Muscle of leg (tissue), 11 donors: Measurements from ENCODE around the gene TRA2B. TPM values are rescaled to one million over a fixed set of nuclear protein-coding genes. Genes with fewer than 3 reads are reported as not detected.

ENCODE experiments used
- DNase-seq: peaks from one replicate; pipeline ENCODE4 v3.0.0; 2013
- H3K27ac ChIP-seq: one replicate; pipeline ENCODE4 v1.5.1; 2013; ENCODE audit warnings: mild to moderate bottlenecking, low read length, control low read depth
- H3K27me3 ChIP-seq: one replicate; pipeline ENCODE4 v1.6.1; 2013; ENCODE audit warnings: low read length; ENCODE audit not compliant: control insufficient read depth, insufficient read depth
- H3K36me3 ChIP-seq: one replicate; pipeline ENCODE4 v1.6.1; 2013; ENCODE audit warnings: low read length; ENCODE audit not compliant: control insufficient read depth, insufficient read depth
- H3K4me1 ChIP-seq: one replicate; pipeline ENCODE4 v1.6.1; 2013; ENCODE audit warnings: low read length; ENCODE audit not compliant: control insufficient read depth, insufficient read depth
- H3K4me3 ChIP-seq: one replicate; pipeline ENCODE4 v1.5.1; 2013; ENCODE audit warnings: low read length, control low read depth
- H3K9me3 ChIP-seq: replicated peaks from 2 replicates; pipeline ENCODE4 v1.6.1; 2013; ENCODE audit warnings: low read depth, low read length; ENCODE audit not compliant: control insufficient read depth
- WGBS: methylation state at CpG from one replicate; pipeline ENCODE4 v1.1.5; 2013; ENCODE audit warnings: missing lambda C conversion rate; ENCODE audit not compliant: insufficient coverage; 5-methylcytosine and 5-hydroxymethylcytosine counted together
- polyA plus RNA-seq, 8 donors: library from polyadenylated mRNA; unstranded; fragments of 120-200 nt; gene quantifications; one replicate each; pipeline versions ENCODE4 v1.2.1 to v1.2.3, GENCODE V29; 2013; ENCODE audit warnings: inconsistent platforms in 1 of 8, low replicate concordance in 1 of 8; ENCODE audit not compliant: insufficient read length in 8 of 8, insufficient read depth in 1 of 8
- total RNA-seq: library from RNA; stranded (reverse); fragments of 120-200 nt; gene quantifications from one replicate; pipeline ENCODE4 v1.2.4, GENCODE V29; 2013

The TRA2B gene
- total and polyA plus RNA-seq, 9 donors: 119 to 222 (median 172) TPM

DNA sequence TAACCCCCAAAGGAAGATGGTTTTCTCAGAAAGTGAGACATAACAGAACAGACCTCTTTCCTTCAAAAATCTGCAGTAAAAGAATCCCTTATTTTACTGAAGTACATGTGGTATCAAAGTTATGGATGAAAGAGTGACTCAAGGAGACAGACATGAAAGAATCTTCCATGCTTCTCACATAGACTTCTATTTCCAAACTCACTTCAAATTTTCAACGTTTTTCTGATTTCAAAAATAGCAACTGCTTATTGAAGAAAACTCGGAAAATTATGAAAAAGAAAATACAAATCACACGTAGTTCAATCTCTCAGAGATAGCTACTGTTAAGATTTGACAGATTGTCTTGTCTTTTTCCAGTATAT is 39.8 kb upstream of the TRA2B start:
- no peak for DNase-seq
- no CpG with 5 or more reads among the region's 3 CpGs for WGBS
- no peaks in the 10 kb centered on the region for H3K9me3 ChIP-seq
- no peaks in the 10 kb centered on the region for H3K36me3 ChIP-seq
- peaks cover 4% of the 10 kb centered on the region for H3K27me3 ChIP-seq
- H3K27ac ChIP-seq: no peak overlapping the region
- peaks cover 4% of the 10 kb centered on the region for H3K4me1 ChIP-seq
- H3K4me3 ChIP-seq: no peak overlapping the region

GRCh38 chr3:185976977-185977678 is 39.3 kb upstream of the TRA2B start:
- Histone ChIP-seq H3K27ac (no peak overlapping the region), H3K4me1 (peaks cover 4% of the 10 kb centered on the region), H3K27me3 (peaks cover 3% of the 10 kb centered on the region), H3K4me3 (no peak overlapping the region), H3K36me3 (no peaks in the 10 kb centered on the region), H3K9me3 (no peaks in the 10 kb centered on the region)
- WGBS: no CpG with 5 or more reads among the region's 6 CpGs
- DNase-seq: peak; percentile 63

DNA sequence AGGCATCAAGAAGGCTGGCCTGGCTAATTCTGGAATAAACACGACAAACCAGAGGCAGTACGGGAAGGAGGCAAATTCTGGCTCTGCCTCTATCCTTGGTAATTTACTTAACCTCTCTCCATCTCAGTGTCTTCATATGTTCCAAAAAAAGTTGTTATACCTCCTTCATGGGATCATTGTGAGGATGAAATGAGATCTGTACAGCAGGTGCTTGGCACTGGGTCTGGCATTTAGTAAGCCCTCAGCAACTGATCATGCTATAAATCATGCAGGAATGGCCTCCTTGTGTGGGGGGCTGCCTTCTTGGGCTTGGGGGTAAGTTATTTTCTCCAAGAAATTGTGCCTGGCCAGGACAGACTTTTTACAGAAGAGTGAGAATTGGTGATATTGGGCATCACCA is 38.3 kb upstream of the TRA2B start:
- peaks cover 4% of the 10 kb centered on the region for H3K4me1 ChIP-seq
- no peaks in the 10 kb centered on the region for H3K27me3 ChIP-seq
- peak overlapping the region; percentile 55 for H3K27ac ChIP-seq
- WGBS: no CpG with 5 or more reads among the region's 2 CpGs
- peak; percentile 66 for DNase-seq
- H3K4me3 ChIP-seq: no peak overlapping the region
- H3K9me3 ChIP-seq: no peaks in the 10 kb centered on the region
- H3K36me3 ChIP-seq: no peaks in the 10 kb centered on the region

DNA sequence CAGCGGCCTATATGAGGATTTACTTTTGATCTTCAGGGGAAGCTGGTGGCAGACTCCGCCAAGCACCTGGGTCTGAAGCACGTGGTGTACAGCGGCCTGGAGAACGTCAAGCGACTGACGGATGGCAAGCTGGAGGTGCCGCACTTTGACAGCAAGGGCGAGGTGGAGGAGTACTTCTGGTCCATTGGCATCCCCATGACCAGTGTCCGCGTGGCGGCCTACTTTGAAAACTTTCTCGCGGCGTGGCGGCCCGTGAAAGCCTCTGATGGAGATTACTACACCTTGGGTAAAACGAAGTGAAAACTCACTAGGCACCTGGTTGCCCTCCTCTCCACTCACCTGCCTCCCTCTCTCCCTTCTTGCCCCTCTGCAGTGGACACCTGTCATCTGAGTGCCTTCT is 33.8 kb upstream of the TRA2B start:
- no peak for DNase-seq

DNA sequence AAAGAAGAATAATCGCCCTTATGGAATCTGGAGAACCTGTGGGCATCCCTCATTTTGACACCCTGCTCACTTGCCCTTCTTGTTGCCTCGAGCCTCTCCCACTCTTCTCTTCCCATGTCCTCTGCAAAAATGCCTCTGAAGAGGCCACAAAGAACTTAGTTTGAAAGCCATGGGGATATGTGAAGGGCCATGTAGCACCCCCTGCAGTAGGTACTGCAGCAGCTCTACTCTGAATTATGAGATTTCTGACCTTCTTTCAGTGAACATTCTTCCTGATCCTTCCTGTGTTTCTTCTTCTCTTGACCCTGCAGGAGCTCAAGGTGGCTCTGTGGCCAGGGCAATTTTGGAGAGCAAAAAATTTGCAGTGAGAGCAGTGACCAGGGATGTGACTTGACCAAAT is 30.4 kb upstream of the TRA2B start:
- no peaks in the 10 kb centered on the region for H3K36me3 ChIP-seq
- no peaks in the 10 kb centered on the region for H3K27me3 ChIP-seq
- H3K27ac ChIP-seq: no peak overlapping the region
- H3K4me3 ChIP-seq: no peak overlapping the region
- no peak for DNase-seq
- H3K9me3 ChIP-seq: no peaks in the 10 kb centered on the region
- no peaks in the 10 kb centered on the region for H3K4me1 ChIP-seq
- no CpG with 5 or more reads among the region's 2 CpGs for WGBS

More for the DNA sequence above, 33.8 kb upstream of the TRA2B start:
- Histone ChIP-seq H3K27me3 (no peaks in the 10 kb centered on the region), H3K27ac (no peak overlapping the region), H3K36me3 (no peaks in the 10 kb centered on the region), H3K9me3 (no peaks in the 10 kb centered on the region), H3K4me1 (peaks cover 4% of the 10 kb centered on the region), H3K4me3 (no peak overlapping the region)
- WGBS: 87% methylated on average over 17 of the region's 18 CpGs

DNA sequence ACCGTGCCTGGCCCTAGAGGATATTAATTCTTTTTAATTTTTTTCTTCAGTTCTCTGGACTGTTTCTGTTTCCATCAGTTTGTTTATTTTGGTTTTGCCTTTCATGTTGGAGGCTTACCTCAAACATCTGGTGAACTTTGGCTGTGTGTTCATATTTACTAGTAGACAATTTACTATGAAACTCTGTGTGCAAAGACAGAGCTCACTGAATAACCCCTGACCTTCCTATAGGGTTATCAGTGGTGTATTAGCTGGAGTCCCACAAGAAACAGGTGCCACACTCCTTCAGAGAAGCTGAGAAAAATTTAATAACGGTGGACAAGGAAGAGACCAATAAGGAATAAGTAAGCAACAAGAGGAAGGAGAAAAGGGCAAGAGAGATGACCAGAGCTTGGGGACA is 28.8 kb upstream of the TRA2B start:
- H3K9me3 ChIP-seq: no peaks in the 10 kb centered on the region
- WGBS: 100% methylated on average over 1 of the region's 2 CpGs
- DNase-seq: no peak
- no peaks in the 10 kb centered on the region for H3K36me3 ChIP-seq
- no peaks in the 10 kb centered on the region for H3K27me3 ChIP-seq
- H3K27ac ChIP-seq: no peak overlapping the region
- no peak overlapping the region for H3K4me3 ChIP-seq
- no peaks in the 10 kb centered on the region for H3K4me1 ChIP-seq

DNA sequence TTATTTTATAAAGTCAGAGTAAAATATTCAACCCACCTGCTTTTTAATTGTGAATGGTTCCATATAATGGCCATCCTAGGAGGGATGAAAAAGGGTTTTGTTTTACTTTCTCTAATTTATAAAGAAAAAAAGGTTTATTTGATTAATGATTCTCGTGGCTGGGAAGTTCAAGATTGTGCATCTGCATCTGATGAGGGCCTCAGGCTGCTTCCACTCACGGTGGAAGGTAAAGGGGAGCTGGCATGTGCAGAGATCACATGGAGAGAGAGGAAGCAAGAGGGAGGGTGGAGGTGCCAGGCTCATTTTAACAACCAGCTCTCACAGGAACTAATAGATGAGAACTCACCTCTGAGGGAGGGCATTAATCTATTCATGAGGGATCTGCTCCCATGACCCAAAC is 27.7 kb upstream of the TRA2B start:
- Histone ChIP-seq H3K4me3 (no peak overlapping the region), H3K27ac (no peak overlapping the region), H3K36me3 (no peaks in the 10 kb centered on the region), H3K27me3 (no peaks in the 10 kb centered on the region), H3K9me3 (no peaks in the 10 kb centered on the region), H3K4me1 (peaks cover under 1% of the 10 kb centered on the region)
- WGBS: no CpG with 5 or more reads among the region's 2 CpGs
- DNase-seq: no peak

- no peaks in the 10 kb centered on the region for H3K9me3 ChIP-seq
- H3K27ac ChIP-seq: no peak overlapping the region
- no peak for DNase-seq
- H3K27me3 ChIP-seq: peaks cover 2% of the 10 kb centered on the region
- no peaks in the 10 kb centered on the region for H3K36me3 ChIP-seq
- H3K4me3 ChIP-seq: no peak overlapping the region
- H3K4me1 ChIP-seq: peaks cover 8% of the 10 kb centered on the region
- WGBS: 88% methylated on average over 3 of the region's 4 CpGs
Measured at GRCh38 chr3:185961675-185962232, 23.9 kb upstream of the TRA2B start.

- Histone ChIP-seq H3K4me1 (peaks cover 8% of the 10 kb centered on the region), H3K36me3 (no peaks in the 10 kb centered on the region), H3K27me3 (peaks cover 2% of the 10 kb centered on the region), H3K9me3 (no peaks in the 10 kb centered on the region), H3K4me3 (no peak overlapping the region), H3K27ac (peak overlapping the region; percentile 35)
- 83% methylated on average over 3 of the region's 4 CpGs for WGBS
- DNase-seq: no peak
Measured at GRCh38 chr3:185960522-185961288, 22.9 kb upstream of the TRA2B start.
